Activated T-cell treated with anti-CD3 and anti-CD28 coated beads, Interleukin-2, amount 50 U/mL, for 4 hours (primary cell): ENCODE measurements around the gene KDM6B. TPM values are rescaled to one million over a fixed set of nuclear protein-coding genes. Genes with fewer than 3 reads are reported as not detected.

Source experiments
- ATAC-seq, 2 donors: fragments of 200-7000 bp; cut with Tn5 transposase; one replicate each; pipeline ENCODE4 v1.10.0; 2021
- DNase-seq: peaks from one replicate; pipeline ENCODE4 v3.0.0-alpha.2; 2020
- H3K27me3 Mint-ChIP-seq: one replicate; pipeline ENCODE4 v1.8.0; 2021; ENCODE audit warnings: low read depth, mixed read lengths
- H3K36me3 Mint-ChIP-seq: one replicate; pipeline ENCODE4 v1.8.0; 2022; ENCODE audit warnings: mixed read lengths; ENCODE audit not compliant: insufficient read depth
- H3K4me1 Mint-ChIP-seq: one replicate; pipeline ENCODE4 v1.8.0; 2021; ENCODE audit warnings: low read depth, mixed read lengths
- H3K4me3 Mint-ChIP-seq: one replicate; pipeline ENCODE4 v1.8.0; 2021; ENCODE audit warnings: mild to moderate bottlenecking, moderate library complexity, mixed read lengths
- H3K9me3 Mint-ChIP-seq: one replicate; pipeline ENCODE4 v1.8.0; 2021; ENCODE audit warnings: mixed read lengths
- total RNA-seq, 3 donors: library from RNA; stranded (reverse); gene quantifications; one replicate each; pipeline ENCODE4 v1.2.1, GENCODE V29; 2021

KDM6B gene
- total RNA-seq, 3 donors from 2014 or later: 187 to 226 (median 206) TPM

GRCh38 chr17:7849751-7850504 lies 15.9 kb downstream of the KDM6B start:
- DNase-seq: no peak
- H3K4me1 Mint-ChIP-seq: peaks cover 47% of the 10 kb centered on the region
- ATAC-seq: no peak
- H3K27me3 Mint-ChIP-seq: no peaks in the 10 kb centered on the region
- no peaks in the 10 kb centered on the region for H3K9me3 Mint-ChIP-seq
- H3K36me3 Mint-ChIP-seq: peaks cover 41% of the 10 kb centered on the region
- H3K4me3 Mint-ChIP-seq: peak overlapping the region; percentile 74

GRCh38 chr17:7850701-7851437 lies 16.9 kb downstream of the KDM6B start:
- Mint-ChIP-seq H3K4me1 (peaks cover 43% of the 10 kb centered on the region), H3K9me3 (no peaks in the 10 kb centered on the region), H3K36me3 (peaks cover 38% of the 10 kb centered on the region), H3K4me3 (peak overlapping the region; percentile 74), H3K27me3 (no peaks in the 10 kb centered on the region)
- ATAC-seq (peak; percentile 5 to 13), DNase-seq (no peak)

- Mint-ChIP-seq H3K36me3 (peaks cover 35% of the 10 kb centered on the region), H3K4me3 (peak overlapping the region; percentile 74), H3K27me3 (no peaks in the 10 kb centered on the region), H3K4me1 (peaks cover 40% of the 10 kb centered on the region), H3K9me3 (no peaks in the 10 kb centered on the region)
- ATAC-seq (peak; percentile 89 to 90), DNase-seq (peak; percentile 91)
Measured at GRCh38 chr17:7851438-7852261, 17.6 kb downstream of the KDM6B start.

- Mint-ChIP-seq H3K27me3 (no peaks in the 10 kb centered on the region), H3K4me1 (peaks cover 37% of the 10 kb centered on the region), H3K4me3 (no peak overlapping the region), H3K9me3 (no peaks in the 10 kb centered on the region), H3K36me3 (peaks cover 33% of the 10 kb centered on the region)
- no peak for DNase-seq
- ATAC-seq: no peak
Measured at GRCh38 chr17:7852262-7852670, 18.2 kb downstream of the KDM6B start.

GRCh38 chr17:7852919-7853690 lies 19.1 kb downstream of the KDM6B start:
- Mint-ChIP-seq H3K4me3 (no peak overlapping the region), H3K4me1 (peaks cover 35% of the 10 kb centered on the region), H3K36me3 (peaks cover 33% of the 10 kb centered on the region), H3K9me3 (no peaks in the 10 kb centered on the region), H3K27me3 (no peaks in the 10 kb centered on the region)
- DNase-seq (peak; percentile 24), ATAC-seq (no peak)

GRCh38 chr17:7853691-7854038 lies 19.6 kb downstream of the KDM6B start:
- no peaks in the 10 kb centered on the region for H3K9me3 Mint-ChIP-seq

GRCh38 chr17:7854078-7854777 lies 20.2 kb downstream of the KDM6B start:
- ATAC-seq: no peak
- Mint-ChIP-seq H3K36me3 (peaks cover 36% of the 10 kb centered on the region), H3K4me1 (peaks cover 37% of the 10 kb centered on the region), H3K9me3 (no peaks in the 10 kb centered on the region), H3K4me3 (peak overlapping the region; percentile 37), H3K27me3 (no peaks in the 10 kb centered on the region)
- DNase-seq: no peak

More at GRCh38 chr17:7853691-7854038, 19.6 kb downstream of the KDM6B start:
- H3K4me3 Mint-ChIP-seq: peak overlapping the region; percentile 37
- no peaks in the 10 kb centered on the region for H3K27me3 Mint-ChIP-seq
- DNase-seq (no peak), ATAC-seq (no peak)
- peaks cover 34% of the 10 kb centered on the region for H3K4me1 Mint-ChIP-seq
- H3K36me3 Mint-ChIP-seq: peaks cover 33% of the 10 kb centered on the region

GRCh38 chr17:7854851-7855659 lies 21.0 kb downstream of the KDM6B start, which contains the start of gene TMEM88:
Gene TMEM88 (plus strand): TSS chr17:7855066. CDS start chr17:7855075, 9 bp downstream.
- H3K36me3 Mint-ChIP-seq: peaks cover 38% of the 10 kb centered on the region
- DNase-seq: peak; percentile 43
- H3K4me1 Mint-ChIP-seq: peaks cover 36% of the 10 kb centered on the region
- peak within 1 kb of the TSS; percentile 37 for H3K4me3 Mint-ChIP-seq
- ATAC-seq: no peak
- no peaks in the 10 kb centered on the region for H3K9me3 Mint-ChIP-seq
- H3K27me3 Mint-ChIP-seq: no peaks in the 10 kb centered on the region

GRCh38 chr17:7855660-7856010 lies 21.6 kb downstream of the KDM6B start:
- ATAC-seq: no peak
- Mint-ChIP-seq H3K36me3 (peaks cover 35% of the 10 kb centered on the region), H3K9me3 (no peaks in the 10 kb centered on the region), H3K27me3 (no peaks in the 10 kb centered on the region), H3K4me3 (no peak overlapping the region), H3K4me1 (peaks cover 30% of the 10 kb centered on the region)
- peak; percentile 39 for DNase-seq

GRCh38 chr17:7856011-7856810 lies 22.2 kb downstream of the KDM6B start:
- no peak for ATAC-seq
- no peak overlapping the region for H3K4me3 Mint-ChIP-seq
- DNase-seq: peak; percentile 50
- H3K36me3 Mint-ChIP-seq: peaks cover 31% of the 10 kb centered on the region
- H3K27me3 Mint-ChIP-seq: no peaks in the 10 kb centered on the region
- peaks cover 25% of the 10 kb centered on the region for H3K4me1 Mint-ChIP-seq
- H3K9me3 Mint-ChIP-seq: no peaks in the 10 kb centered on the region

GRCh38 chr17:7856811-7857712 lies 23.0 kb downstream of the KDM6B start, which contains the start of gene NAA38:
Gene NAA38 (minus strand): TSS chr17:7857559. CDS start chr17:7857463, 96 bp downstream.
- no peaks in the 10 kb centered on the region for H3K9me3 Mint-ChIP-seq
- H3K36me3 Mint-ChIP-seq: peaks cover 22% of the 10 kb centered on the region
- no peak within 1 kb of the TSS for H3K4me3 Mint-ChIP-seq
- no peaks in the 10 kb centered on the region for H3K27me3 Mint-ChIP-seq
- DNase-seq: peak; percentile 91
- peak; percentile 90 for ATAC-seq
- peaks cover 17% of the 10 kb centered on the region for H3K4me1 Mint-ChIP-seq
